ENCODE measurements around the gene ADGRV1.

DNA sequence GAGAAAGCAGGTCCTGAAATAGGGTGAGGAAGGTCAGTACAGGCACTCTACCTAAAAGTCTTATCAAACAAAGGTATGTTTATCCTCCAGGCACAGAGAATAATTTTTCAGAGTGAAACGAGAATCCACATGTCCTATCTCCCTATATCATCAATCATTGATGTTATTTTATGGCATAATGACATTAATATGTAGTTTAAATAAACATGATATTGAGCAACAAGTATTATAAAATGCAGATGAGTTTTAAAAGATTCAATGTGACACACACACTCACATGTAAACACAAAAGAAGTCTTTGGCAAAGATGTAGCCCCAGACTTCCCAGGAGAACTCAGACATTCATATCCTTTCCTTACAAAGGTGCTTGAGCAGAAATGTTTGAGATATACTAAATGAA, 389.1 kb downstream of the ADGRV1 start:
- TF ChIP-seq, protein P1, sequence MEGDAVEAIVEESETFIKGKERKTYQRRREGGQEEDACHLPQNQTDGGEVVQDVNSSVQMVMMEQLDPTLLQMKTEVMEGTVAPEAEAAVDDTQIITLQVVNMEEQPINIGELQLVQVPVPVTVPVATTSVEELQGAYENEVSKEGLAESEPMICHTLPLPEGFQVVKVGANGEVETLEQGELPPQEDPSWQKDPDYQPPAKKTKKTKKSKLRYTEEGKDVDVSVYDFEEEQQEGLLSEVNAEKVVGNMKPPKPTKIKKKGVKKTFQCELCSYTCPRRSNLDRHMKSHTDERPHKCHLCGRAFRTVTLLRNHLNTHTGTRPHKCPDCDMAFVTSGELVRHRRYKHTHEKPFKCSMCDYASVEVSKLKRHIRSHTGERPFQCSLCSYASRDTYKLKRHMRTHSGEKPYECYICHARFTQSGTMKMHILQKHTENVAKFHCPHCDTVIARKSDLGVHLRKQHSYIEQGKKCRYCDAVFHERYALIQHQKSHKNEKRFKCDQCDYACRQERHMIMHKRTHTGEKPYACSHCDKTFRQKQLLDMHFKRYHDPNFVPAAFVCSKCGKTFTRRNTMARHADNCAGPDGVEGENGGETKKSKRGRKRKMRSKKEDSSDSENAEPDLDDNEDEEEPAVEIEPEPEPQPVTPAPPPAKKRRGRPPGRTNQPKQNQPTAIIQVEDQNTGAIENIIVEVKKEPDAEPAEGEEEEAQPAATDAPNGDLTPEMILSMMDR (IDR thresholded peaks at IDR 0.05), result no peak
- no peak for TF ChIP-seq POLR2AphosphoS5 (IDR thresholded peaks at IDR 0.05)
